ENCODE data around the gene PPDPF. TPM values are rescaled to one million over a fixed set of nuclear protein-coding genes. Genes with fewer than 3 reads are reported as not detected.

Gene PPDPF
- polyA plus RNA-seq, 2 of the 4 experiments (the other 2 are of a cell fraction): 7.7 to 217 TPM

GRCh38 chr20:63471717-63471980 lies 48.9 kb upstream of the PPDPF start:
- no peak for DNase-seq (ENCODE audit: low read depth in 1 of 2, low spot score in 1 of 2)
- Histone ChIP-seq H3K27ac (peak overlapping the region in 1 of 2 experiments; percentile 72; a peak in 1 of 6 replicates), H3K4me2 (peak overlapping the region; percentile 99), H3K9me3 (no peaks in the 10 kb centered on the region), H3K4me3 (peak overlapping the region; percentile 46), H3K4me1 (peaks cover 13% of the 10 kb centered on the region)
- TF ChIP-seq EP300 (IDR thresholded peaks at IDR 0.05) (no peak), KDM5A (IDR thresholded peaks at IDR 0.05) (no peak), HDAC2 (IDR thresholded peaks at IDR 0.05) (no peak), HOXB13 (CRISPR knock-in tag; IDR thresholded peaks at IDR 0.05; ENCODE audit: low read depth) (no peak), CEBPB (IDR thresholded peaks at IDR 0.05) (no peak), JUNB (IDR thresholded peaks at IDR 0.05) (no peak), CBX2 (IDR thresholded peaks at IDR 0.05; ENCODE audit: borderline replicate concordance, low read depth) (no peak), RNF2 (IDR thresholded peaks at IDR 0.05; ENCODE audit: borderline replicate concordance, low read depth) (no peak), BHLHE40 (IDR thresholded peaks at IDR 0.05; ENCODE audit: low read depth, low read length) (no peak), SMC3 (IDR thresholded peaks at IDR 0.05) (no peak)
- TF ChIP-seq, protein P1, sequence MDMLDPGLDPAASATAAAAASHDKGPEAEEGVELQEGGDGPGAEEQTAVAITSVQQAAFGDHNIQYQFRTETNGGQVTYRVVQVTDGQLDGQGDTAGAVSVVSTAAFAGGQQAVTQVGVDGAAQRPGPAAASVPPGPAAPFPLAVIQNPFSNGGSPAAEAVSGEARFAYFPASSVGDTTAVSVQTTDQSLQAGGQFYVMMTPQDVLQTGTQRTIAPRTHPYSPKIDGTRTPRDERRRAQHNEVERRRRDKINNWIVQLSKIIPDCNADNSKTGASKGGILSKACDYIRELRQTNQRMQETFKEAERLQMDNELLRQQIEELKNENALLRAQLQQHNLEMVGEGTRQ (IDR thresholded peaks at IDR 0.05): no peak
- TF ChIP-seq, protein P2, sequence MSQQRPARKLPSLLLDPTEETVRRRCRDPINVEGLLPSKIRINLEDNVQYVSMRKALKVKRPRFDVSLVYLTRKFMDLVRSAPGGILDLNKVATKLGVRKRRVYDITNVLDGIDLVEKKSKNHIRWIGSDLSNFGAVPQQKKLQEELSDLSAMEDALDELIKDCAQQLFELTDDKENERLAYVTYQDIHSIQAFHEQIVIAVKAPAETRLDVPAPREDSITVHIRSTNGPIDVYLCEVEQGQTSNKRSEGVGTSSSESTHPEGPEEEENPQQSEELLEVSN (IDR thresholded peaks at IDR 0.05; ENCODE audit: borderline replicate concordance, low read depth): no peak
- TF ChIP-seq, protein P3, sequence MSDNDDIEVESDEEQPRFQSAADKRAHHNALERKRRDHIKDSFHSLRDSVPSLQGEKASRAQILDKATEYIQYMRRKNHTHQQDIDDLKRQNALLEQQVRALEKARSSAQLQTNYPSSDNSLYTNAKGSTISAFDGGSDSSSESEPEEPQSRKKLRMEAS (IDR thresholded peaks at IDR 0.05): no peak
- 0% methylated on average over 4 of the region's 27 CpGs for WGBS (ENCODE audit: missing lambda C conversion rate)
- POLR2A ChIA-PET: no interaction called here
- FAIRE-seq: no peak
- CTCF ChIA-PET: interaction anchor here (1.3 to 1.5 kb wide), 2 partner anchors 20 to 25 kb away, joined by 3 to 4 read pairs; no protein-coding TSS in a partner anchor
- ATAC-seq: peak in 1 of 2 experiments; percentile 10; a peak in 1 of 6 replicates

DNA sequence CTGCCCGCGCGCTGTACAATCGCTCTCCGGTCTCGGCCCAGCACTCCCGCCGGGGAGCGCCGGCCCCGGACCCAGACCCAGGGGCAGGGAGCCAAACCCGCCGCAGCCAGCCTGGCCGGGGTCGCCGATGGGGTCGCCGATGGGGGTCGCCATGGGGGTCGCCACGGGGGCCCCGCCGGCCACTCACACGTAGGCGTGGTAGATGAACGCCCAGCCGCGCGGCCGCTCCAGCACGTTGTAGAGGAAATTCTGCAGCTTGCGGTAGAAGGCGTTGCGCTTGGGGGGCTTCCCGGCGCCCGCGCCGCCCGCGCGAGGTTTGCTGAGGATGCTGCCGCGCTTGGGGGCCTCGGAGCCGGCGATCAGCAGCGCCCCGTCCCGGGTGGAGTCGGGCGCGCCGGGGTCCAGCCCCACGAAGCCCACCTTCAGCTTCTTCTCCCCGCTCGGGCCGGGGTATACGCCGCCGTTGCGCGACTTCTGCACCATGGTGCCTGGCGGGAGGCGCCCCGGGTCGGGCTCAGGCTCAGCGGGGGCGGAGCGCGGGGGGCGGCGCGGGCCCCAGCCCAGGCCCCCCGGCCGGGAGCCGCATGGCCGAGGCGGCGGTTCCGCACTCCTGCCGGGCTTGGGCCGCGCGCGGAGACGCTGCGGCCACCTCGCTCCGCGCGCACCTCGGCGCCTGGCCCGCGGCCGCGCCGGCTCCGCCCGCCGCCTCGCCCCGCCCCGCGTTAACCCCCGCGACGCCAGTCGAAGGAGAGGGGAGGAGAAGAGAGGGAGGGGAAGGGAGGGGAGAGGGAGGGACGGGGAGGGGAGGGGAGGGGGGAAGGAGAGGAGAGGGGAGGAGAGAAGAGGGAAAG lies 48.4 kb upstream of the PPDPF start, which contains the start of gene KCNQ2:
KCNQ2 (minus strand) TSS at position 675 of the 851 bp plus-strand sequence; CDS start at position 483, 192 bp downstream.
- no peak for DNase-seq (ENCODE audit: low read depth in 1 of 2, low spot score in 1 of 2)
- WGBS (ENCODE audit: missing lambda C conversion rate): 3% methylated on average over 29 of the region's 111 CpGs
- peak in 1 of 2 experiments; percentile 8; a peak in 1 of 6 replicates for ATAC-seq
- ChIA-PET POLR2A (no interaction called here), CTCF (interaction anchor here (1.3 to 1.5 kb wide), 2 partner anchors 21 to 24 kb away, joined by 3 to 4 read pairs; no protein-coding TSS in a partner anchor)
- H3K4me3 ChIP-seq: peak within 1 kb of the TSS; percentile 46
- TF ChIP-seq FOXS1 (CRISPR knock-in tag; IDR thresholded peaks at IDR 0.05) (no peak), PHF8 (IDR thresholded peaks at IDR 0.05; ENCODE audit: borderline replicate concordance, low read depth) (no peak), SREBF2 (IDR thresholded peaks at IDR 0.05) (no peak), FOSL2 (IDR thresholded peaks at IDR 0.05) (no peak), FOSL2 (CRISPR knock-in tag; IDR thresholded peaks at IDR 0.05) (no peak), CBX2 (IDR thresholded peaks at IDR 0.05; ENCODE audit: borderline replicate concordance, low read depth) (no peak), TP53 (CRISPR knock-in tag; IDR thresholded peaks at IDR 0.05) (no peak), HDAC2 (IDR thresholded peaks at IDR 0.05) (no peak), TFCP2L1 (CRISPR knock-in tag; IDR thresholded peaks at IDR 0.05) (no peak), NR3C1 (IDR thresholded peaks at IDR 0.05) (no peak), CHD2 (IDR thresholded peaks at IDR 0.05; ENCODE audit: low read length, partially characterized antibody) (no peak), ZC3H11A (IDR thresholded peaks at IDR 0.05) (no peak), EHF (CRISPR knock-in tag; IDR thresholded peaks at IDR 0.05) (no peak), ZFP36 (IDR thresholded peaks at IDR 0.05; ENCODE audit: borderline replicate concordance, partially characterized antibody) (no peak), GATA3 (IDR thresholded peaks at IDR 0.05; ENCODE audit: borderline replicate concordance) (no peak), MAZ (IDR thresholded peaks at IDR 0.05; ENCODE audit: borderline replicate concordance, low read depth, low read length) (no peak), KDM1A (IDR thresholded peaks at IDR 0.05; ENCODE audit: low read depth) (no peak), CBX8 (IDR thresholded peaks at IDR 0.05) (no peak), JUN (IDR thresholded peaks at IDR 0.05) (no peak)
- TF ChIP-seq, protein P4, sequence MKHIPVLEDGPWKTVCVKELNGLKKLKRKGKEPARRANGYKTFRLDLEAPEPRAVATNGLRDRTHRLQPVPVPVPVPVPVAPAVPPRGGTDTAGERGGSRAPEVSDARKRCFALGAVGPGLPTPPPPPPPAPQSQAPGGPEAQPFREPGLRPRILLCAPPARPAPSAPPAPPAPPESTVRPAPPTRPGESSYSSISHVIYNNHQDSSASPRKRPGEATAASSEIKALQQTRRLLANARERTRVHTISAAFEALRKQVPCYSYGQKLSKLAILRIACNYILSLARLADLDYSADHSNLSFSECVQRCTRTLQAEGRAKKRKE (CRISPR knock-in tag; IDR thresholded peaks at IDR 0.05; ENCODE audit: low read depth): no peak
- no peak for FAIRE-seq
- peak within 1 kb of the TSS; percentile 99 for H3K4me2 ChIP-seq
- H3K27ac ChIP-seq: peak within 1 kb of the TSS in 1 of 2 experiments; percentile 72; a peak in 4 of 6 replicates
- H3K4me1 ChIP-seq: peaks cover 13% of the 10 kb centered on the region
- H3K9me3 ChIP-seq: no peaks in the 10 kb centered on the region

Data from A549 (cell line).